ENCODE results near the gene TXN.

Gene TXN

DNA sequence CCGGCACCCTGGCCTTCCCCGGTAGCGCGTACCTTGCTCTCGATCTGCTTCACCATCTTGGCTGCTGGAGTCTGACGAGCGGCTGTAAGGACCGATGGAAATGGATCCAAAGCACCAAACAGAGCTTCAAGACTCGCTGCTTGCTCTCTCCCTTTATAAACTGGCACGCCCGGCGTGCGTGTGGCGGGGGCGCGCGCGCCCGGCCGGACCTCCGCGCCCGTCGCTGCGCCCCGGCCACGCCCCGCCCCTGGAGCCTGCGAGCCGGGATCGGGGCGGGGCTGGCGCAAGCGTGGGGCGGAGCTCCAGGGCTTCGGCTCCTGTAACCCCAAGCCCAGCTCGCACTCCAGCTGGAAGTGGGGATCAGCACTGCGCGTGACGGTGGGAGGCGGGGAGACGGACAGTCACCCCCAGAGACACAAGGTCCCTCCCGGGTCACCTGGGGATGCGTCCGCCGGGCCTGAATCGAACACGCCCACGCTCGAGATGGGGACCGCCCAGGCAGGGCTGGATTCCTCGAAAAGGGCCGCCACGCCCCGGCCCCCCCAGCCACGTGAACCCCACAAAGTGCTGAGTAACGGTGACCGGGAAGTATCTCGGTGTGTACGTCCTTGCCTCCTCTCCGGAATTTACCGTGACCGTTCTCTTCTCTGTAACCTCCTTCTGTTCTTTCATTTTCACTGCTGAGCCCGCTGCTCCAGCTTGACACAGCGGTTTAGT is at the start of gene TXN:
Gene TXN (minus strand): TSS at position 128 of the 717 bp plus-strand sequence. CDS start 72 bp downstream, at position 56.
- TF ChIP-seq, protein P1, sequence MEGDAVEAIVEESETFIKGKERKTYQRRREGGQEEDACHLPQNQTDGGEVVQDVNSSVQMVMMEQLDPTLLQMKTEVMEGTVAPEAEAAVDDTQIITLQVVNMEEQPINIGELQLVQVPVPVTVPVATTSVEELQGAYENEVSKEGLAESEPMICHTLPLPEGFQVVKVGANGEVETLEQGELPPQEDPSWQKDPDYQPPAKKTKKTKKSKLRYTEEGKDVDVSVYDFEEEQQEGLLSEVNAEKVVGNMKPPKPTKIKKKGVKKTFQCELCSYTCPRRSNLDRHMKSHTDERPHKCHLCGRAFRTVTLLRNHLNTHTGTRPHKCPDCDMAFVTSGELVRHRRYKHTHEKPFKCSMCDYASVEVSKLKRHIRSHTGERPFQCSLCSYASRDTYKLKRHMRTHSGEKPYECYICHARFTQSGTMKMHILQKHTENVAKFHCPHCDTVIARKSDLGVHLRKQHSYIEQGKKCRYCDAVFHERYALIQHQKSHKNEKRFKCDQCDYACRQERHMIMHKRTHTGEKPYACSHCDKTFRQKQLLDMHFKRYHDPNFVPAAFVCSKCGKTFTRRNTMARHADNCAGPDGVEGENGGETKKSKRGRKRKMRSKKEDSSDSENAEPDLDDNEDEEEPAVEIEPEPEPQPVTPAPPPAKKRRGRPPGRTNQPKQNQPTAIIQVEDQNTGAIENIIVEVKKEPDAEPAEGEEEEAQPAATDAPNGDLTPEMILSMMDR (IDR thresholded peaks at IDR 0.05) = no peak

DNA sequence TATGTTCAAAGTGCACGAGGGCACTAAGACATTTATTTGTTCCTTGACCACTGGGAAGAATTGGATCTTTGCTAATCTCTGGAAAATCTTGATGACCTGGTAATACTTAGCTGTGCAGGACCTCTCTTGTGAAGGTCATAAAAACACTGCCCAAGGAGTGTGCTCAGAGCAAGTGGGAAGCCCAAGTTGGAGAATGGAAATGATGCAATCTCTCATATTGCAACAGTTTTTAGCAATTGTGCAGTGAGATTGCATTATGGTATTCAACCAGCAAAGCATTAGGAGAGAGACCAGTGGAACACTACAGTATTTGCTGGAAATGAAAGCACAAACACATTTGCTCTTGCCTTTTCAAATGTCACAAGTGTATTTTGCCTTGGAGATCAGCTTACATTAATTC is 46.8 kb upstream of the TXN start:
- TF ChIP-seq, protein P1 (IDR thresholded peaks at IDR 0.05) = no peak

GRCh38 chr9:110298043-110298605 is 41.8 kb upstream of the TXN start:
- TF ChIP-seq, protein P1 (IDR thresholded peaks at IDR 0.05) = no peak

DNA sequence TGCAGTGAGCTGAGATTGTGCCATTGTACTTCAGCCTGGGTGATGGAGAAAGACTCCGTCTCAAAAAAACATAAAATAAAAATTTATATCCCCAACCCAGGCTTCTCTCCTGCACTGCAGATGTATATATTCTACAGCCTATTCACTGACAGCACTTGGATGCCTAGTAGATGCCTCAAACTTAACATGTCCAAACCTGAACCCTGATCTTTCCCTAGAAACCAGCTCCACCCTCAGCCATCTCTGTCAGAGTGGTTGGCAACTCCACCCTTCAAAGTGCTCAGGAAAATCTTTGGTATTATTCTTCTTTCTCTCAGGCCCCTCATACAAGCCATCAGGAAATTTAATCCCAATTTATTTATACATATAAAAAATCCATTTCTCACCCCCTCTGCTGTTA is 36.9 kb upstream of the TXN start:
- TF ChIP-seq, protein P1 (IDR thresholded peaks at IDR 0.05) = no peak

- TF ChIP-seq, protein P1 (IDR thresholded peaks at IDR 0.05) = no peak
These were observed 35.7 kb upstream of the TXN start for GRCh38 chr9:110291921-110292557.

GRCh38 chr9:110290001-110290400 is 33.7 kb upstream of the TXN start:
- TF ChIP-seq, protein P1 (IDR thresholded peaks at IDR 0.05) = no peak

GRCh38 chr9:110288503-110288902 is 32.2 kb upstream of the TXN start:
- TF ChIP-seq, protein P1 (IDR thresholded peaks at IDR 0.05) = no peak

Data from LNCAP (cell line).